Cardiac fibroblast (primary cell): ENCODE results near the gene RBMS3.
"Not testable (repeated sequence)": the region's sequence is repeated elsewhere in the genome, so short reads cannot be mapped to it uniquely, and the experiment has no call there.

Experiments used
- DNase-seq, 2 donors: peaks; one replicate each; pipeline versions ENCODE4 v3.0.0 to v3.0.0-alpha.2; 2010; ENCODE audit warnings: low read depth in 2 of 2
- H3K4me3 ChIP-seq, 2 donors: replicated peaks in 1 of 2; 1 replicate in 1 of 2; 2 replicates in 1 of 2; pipeline ENCODE4 v1.5.1; 2011; ENCODE audit warnings: low read depth in 2 of 2, low read length in 2 of 2, mild to moderate bottlenecking in 2 of 2, moderate library complexity in 1 of 2
- CTCF ChIP-seq: IDR thresholded peaks from one replicate; pipeline ENCODE4 v1.5.1; 2011; ENCODE audit warnings: low read depth, mild to moderate bottlenecking, low read length, inconsistent platforms

RBMS3 gene

GRCh38 chr3:29516164-29516563, 235.3 kb downstream of the RBMS3 start:
- no peak overlapping the region for H3K4me3 ChIP-seq
- DNase-seq = no peak
- TF ChIP-seq CTCF = no peak

- no peak for TF ChIP-seq CTCF
- no peak overlapping the region for H3K4me3 ChIP-seq
- DNase-seq = no peak
Measured at GRCh38 chr3:29520764-29521163, 239.9 kb downstream of the RBMS3 start.

DNA sequence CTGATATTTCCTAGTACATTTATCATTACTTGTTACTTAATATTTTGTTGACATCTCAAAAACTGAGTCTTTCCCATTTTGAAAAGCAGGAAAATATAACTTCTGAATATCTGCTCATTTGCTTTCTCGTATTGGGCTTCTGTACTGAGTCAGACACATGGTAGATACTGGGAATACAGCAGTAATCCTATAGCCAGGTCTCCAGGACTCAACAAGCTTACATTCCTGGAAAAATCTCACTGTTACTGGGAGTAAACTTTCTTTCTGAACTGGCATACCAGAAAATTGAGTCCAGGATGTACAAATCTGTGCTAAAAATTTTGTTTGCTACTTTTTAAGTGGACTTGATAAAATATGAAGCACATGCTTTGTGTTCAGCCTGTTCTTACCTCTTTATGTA, 240.4 kb downstream of the RBMS3 start:
- peak in 1 of 2 donors; percentile 35 for DNase-seq
- no peak for TF ChIP-seq CTCF
- H3K4me3 ChIP-seq = no peak overlapping the region

DNA sequence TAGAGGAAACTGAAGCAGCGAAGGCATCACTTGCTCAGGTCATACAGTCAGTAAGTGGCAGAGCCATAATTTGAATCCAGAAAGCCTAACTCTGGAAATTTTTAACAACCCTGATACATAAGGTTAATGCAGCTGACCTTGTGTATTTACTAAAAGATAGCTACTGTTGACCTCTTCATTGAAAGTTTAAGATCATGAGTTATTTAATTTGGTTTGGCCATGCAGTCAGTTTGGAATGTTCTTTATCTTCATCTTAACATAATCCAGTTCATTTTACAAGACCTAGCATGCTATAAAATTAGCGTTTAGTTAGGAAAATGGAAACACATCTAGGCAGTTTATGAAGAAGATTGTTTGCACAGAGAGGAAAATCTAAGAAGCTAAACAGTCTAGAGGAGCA, 240.9 kb downstream of the RBMS3 start:
- TF ChIP-seq CTCF = no peak

DNA sequence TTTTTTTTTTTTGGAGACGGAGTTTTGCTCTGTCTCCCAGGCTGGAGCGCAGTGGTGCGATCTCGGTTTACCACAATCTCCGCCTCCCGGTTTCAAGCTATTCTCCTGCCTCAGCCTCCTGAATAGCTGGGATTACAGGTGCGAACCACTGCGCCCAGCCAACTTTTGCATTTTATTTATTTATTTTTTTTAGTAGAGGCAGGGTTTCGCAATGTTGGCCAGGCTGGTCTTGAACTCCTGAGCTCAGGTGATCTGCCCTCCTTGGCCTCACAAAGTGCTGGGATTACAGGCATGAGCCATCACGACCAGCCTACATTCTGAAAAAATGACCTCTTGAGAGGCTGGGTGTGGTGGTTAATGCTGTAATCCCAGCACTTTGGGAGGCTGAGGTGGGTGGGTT, 243.6 kb downstream of the RBMS3 start:
- H3K4me3 ChIP-seq, DNase-seq: not testable (repeated sequence)

More for the DNA sequence above, 240.9 kb downstream of the RBMS3 start:
- peak in 1 of 2 donors; percentile 19 for DNase-seq
- H3K4me3 ChIP-seq = no peak overlapping the region

- TF ChIP-seq CTCF = no peak
- H3K4me3 ChIP-seq = no peak overlapping the region
- peak; percentile 76 to 98 for DNase-seq
Measured at GRCh38 chr3:29525254-29525881, 244.5 kb downstream of the RBMS3 start.

- no peak for TF ChIP-seq CTCF
- peak in 1 of 2 donors; percentile 45 for DNase-seq
- H3K4me3 ChIP-seq = no peak overlapping the region
Measured at GRCh38 chr3:29527246-29527645, 246.4 kb downstream of the RBMS3 start.
